Upper lobe of left lung (tissue), 6 donors: Measurements from ENCODE around the gene MYCBPAP. TPM values are rescaled to one million over a fixed set of nuclear protein-coding genes. Genes with fewer than 3 reads are reported as not detected.

ENCODE experiments used
- ATAC-seq, 2 donors: fragments of 200-7000 bp; cut with Tn5 transposase; one replicate each; pipeline ENCODE4 v1.9.1; 2022; ENCODE audit warnings: mild to moderate bottlenecking in 2 of 2, moderate library complexity in 2 of 2; ENCODE audit not compliant: low FRiP score in 2 of 2
- DNase-seq, 2 donors: peaks; one replicate each; pipeline ENCODE4 v3.0.0-alpha.2; 2019 to 2020
- H3K27ac ChIP-seq, 4 donors: fragments of 200-600 bp; sonication (generic); one replicate each; pipeline ENCODE4 v1.5.1; 2016 to 2019
- H3K27me3 ChIP-seq, 4 donors: fragments of 200-600 bp; sonication (generic); one replicate each; pipeline ENCODE4 v1.5.1; 2017 to 2019
- H3K36me3 ChIP-seq, 4 donors: fragments of 200-600 bp; sonication (generic); one replicate each; pipeline ENCODE4 v1.5.1; 2016 to 2019
- H3K4me1 ChIP-seq, 4 donors: fragments of 200-600 bp; sonication (generic); one replicate each; pipeline ENCODE4 v1.5.1; 2018 to 2019
- H3K4me3 ChIP-seq, 4 donors: fragments of 200-600 bp; sonication (generic); one replicate each; pipeline ENCODE4 v1.5.1; 2017 to 2019; ENCODE audit warnings: mild to moderate bottlenecking in 2 of 4, moderate library complexity in 1 of 4
- H3K9me3 ChIP-seq, 4 donors: fragments of 200-600 bp; sonication (generic); one replicate each; pipeline ENCODE4 v1.5.1; 2018 to 2019
- CTCF ChIP-seq, 6 experiments: fragments of 450-650 bp in 4 of 6; fragments of 200-600 bp in 2 of 6; sonication (generic) in 2 of 6; IDR thresholded peaks; one replicate each; pipeline ENCODE4 v1.5.1; 2016 to 2019; ENCODE audit warnings: antibody characterized with exemption in 6 of 6
- EP300 ChIP-seq, 4 donors: sonication (generic); formaldehyde crosslinking; IDR thresholded peaks; one replicate each; pipeline ENCODE4 v1.5.1; 2017; ENCODE audit warnings: antibody characterized with exemption in 4 of 4, control low read depth in 2 of 4
- POLR2A ChIP-seq, 4 donors: fragments of 450-650 bp; IDR thresholded peaks; one replicate each; pipeline ENCODE4 v1.5.1; 2016 to 2017; ENCODE audit warnings: antibody characterized with exemption in 4 of 4, mild to moderate bottlenecking in 2 of 4
- POLR2AphosphoS5 ChIP-seq, 2 donors: sonication (generic); formaldehyde crosslinking; IDR thresholded peaks; one replicate each; pipeline ENCODE4 v1.5.1; 2017; ENCODE audit warnings: antibody characterized with exemption in 2 of 2
- WGBS, 2 donors: methylation state at CpG; one replicate each; pipeline ENCODE4 v1.1.5; 2017 to 2018; 5-methylcytosine and 5-hydroxymethylcytosine counted together
- total RNA-seq, 6 donors: library from RNA; depleted of rRNA in 4 of 6; stranded (reverse); fragments of >200 nt in 4 of 6; gene quantifications; one replicate each; pipeline versions ENCODE4 v1.1.0 to v1.2.1, GENCODE V29; 2016 to 2021
- donor health status: DM: no; HTN: no; CAD: no; lungs with moderate emphysema.
- donor health status: DM: no; HTN: yes; CAD: no; lungs with severe emphysema.

Gene MYCBPAP
- total RNA-seq, 6 donors from 2014 or later: 1.0 to 14.7 (median 4.2) TPM

DNA sequence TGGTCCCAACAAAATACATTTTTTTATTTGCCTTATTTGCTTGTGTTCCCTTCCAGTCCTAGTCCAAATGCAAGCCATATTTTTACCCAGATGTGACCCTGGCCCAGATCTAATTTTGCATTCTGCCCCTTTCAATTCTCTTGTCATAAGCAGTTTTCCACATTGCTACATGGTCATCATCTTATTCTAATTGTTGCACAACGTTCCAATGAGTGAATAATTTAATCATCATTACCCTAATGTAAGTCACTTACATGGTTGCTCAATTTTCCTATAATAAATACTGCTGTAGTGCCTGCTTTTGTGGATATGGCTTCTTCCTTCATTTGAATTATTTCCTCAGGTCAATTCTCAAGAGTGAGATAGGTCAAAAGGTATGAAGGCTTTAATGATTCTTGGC is 16.7 kb upstream of the MYCBPAP start:
- DNase-seq: no peak
- TF ChIP-seq POLR2A (IDR thresholded peaks at IDR 0.05) (no peak), EP300 (IDR thresholded peaks at IDR 0.05) (no peak), CTCF (IDR thresholded peaks at IDR 0.05) (no peak), POLR2AphosphoS5 (IDR thresholded peaks at IDR 0.05) (no peak)
- H3K27ac ChIP-seq: no peak overlapping the region
- no peaks in the 10 kb centered on the region for H3K27me3 ChIP-seq
- H3K9me3 ChIP-seq: no peaks in the 10 kb centered on the region
- ATAC-seq: no peak
- H3K4me1 ChIP-seq: no peaks in the 10 kb centered on the region
- 44 to 56% methylated on average over 1 of the region's 1 CpG for WGBS, 2 donors
- H3K36me3 ChIP-seq: peaks cover 0 to 9% (median 0%) of the 10 kb centered on the region in 4 donors
- no peak overlapping the region for H3K4me3 ChIP-seq

DNA sequence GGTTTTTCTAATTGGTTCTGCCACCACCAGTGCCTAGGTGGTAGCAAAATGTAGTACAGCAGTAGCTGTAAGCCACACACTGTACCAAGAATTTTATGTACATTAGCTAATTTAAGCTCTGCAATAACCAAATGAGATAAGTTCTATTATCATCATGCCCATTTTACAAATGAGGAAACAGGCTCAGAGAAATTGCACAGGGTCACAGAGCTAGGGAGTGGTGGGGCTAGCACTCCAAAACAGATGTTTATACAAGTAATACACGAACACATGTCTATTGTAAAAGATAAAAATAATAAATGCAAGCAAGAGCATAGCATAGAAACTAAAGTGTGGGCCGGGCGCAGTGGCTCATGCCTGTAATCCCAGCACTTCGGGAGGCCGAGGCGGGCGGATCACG is 16.0 kb upstream of the MYCBPAP start:
- no peak for DNase-seq
- Histone ChIP-seq H3K4me1 (no peaks in the 10 kb centered on the region), H3K4me3 (no peak overlapping the region), H3K27ac (no peak overlapping the region), H3K27me3 (no peaks in the 10 kb centered on the region), H3K9me3 (no peaks in the 10 kb centered on the region), H3K36me3 (peaks cover 0 to 2% (median 0%) of the 10 kb centered on the region in 4 donors)
- ATAC-seq: no peak
- no peak for TF ChIP-seq POLR2A (IDR thresholded peaks at IDR 0.05)
- TF ChIP-seq POLR2AphosphoS5 (IDR thresholded peaks at IDR 0.05): no peak
- no peak for TF ChIP-seq CTCF (IDR thresholded peaks at IDR 0.05)
- TF ChIP-seq EP300 (IDR thresholded peaks at IDR 0.05): no peak
- WGBS, 2 donors: 88% methylated on average over 8 of the region's 8 CpGs

- DNase-seq (no peak), ATAC-seq (no peak)
- 49 to 50% methylated on average over 3 of the region's 3 CpGs for WGBS, 2 donors
- Histone ChIP-seq H3K36me3 (no peaks in the 10 kb centered on the region), H3K9me3 (no peaks in the 10 kb centered on the region), H3K27ac (no peak overlapping the region), H3K4me1 (no peaks in the 10 kb centered on the region), H3K27me3 (no peaks in the 10 kb centered on the region), H3K4me3 (no peak overlapping the region)
- no peak for TF ChIP-seq POLR2A (IDR thresholded peaks at IDR 0.05)
- no peak for TF ChIP-seq EP300 (IDR thresholded peaks at IDR 0.05)
- no peak for TF ChIP-seq POLR2AphosphoS5 (IDR thresholded peaks at IDR 0.05)
- TF ChIP-seq CTCF (IDR thresholded peaks at IDR 0.05): no peak
Observed at GRCh38 chr17:50493744-50494143, 14.5 kb upstream of the MYCBPAP start.

DNA sequence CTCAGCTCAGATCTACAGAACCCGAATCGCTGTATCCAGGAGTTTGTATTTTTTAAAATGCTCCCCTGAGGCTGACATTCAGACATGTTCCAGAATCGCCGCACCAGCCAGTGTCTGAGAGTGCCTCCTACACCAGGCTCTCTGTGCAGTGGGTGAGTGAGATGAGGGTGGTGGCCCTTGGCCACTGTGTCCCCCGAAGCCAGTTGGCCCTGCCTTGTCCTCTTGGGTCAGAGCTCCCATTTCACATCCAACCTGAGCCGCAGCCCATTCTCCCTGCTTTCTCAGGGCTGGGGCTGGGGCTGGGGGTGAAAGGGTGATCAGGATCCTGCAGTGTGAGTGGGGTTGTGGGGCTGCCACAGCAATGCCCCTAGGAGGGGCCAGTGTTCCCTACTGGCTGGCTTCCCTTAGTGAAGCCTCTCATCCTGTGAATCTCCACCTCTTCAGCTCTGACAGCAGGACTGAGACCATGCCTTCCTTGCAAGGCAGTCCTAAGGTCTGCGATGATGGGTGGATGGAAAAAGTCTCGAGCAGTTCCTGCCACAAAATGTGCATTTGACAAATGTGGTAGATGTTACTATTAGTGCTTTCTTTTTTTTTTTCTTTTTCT is 12.9 kb upstream of the MYCBPAP start:
- H3K9me3 ChIP-seq: no peaks in the 10 kb centered on the region
- ATAC-seq: no peak
- 98 to 99% methylated on average over 6 to 8 of the region's 8 CpGs for WGBS, 2 donors
- no peak overlapping the region for H3K27ac ChIP-seq
- H3K4me3 ChIP-seq: no peak overlapping the region
- H3K4me1 ChIP-seq: no peaks in the 10 kb centered on the region
- no peak for TF ChIP-seq CTCF (IDR thresholded peaks at IDR 0.05)
- no peak for TF ChIP-seq POLR2A (IDR thresholded peaks at IDR 0.05)
- TF ChIP-seq POLR2AphosphoS5 (IDR thresholded peaks at IDR 0.05): no peak
- TF ChIP-seq EP300 (IDR thresholded peaks at IDR 0.05): no peak
- H3K36me3 ChIP-seq: no peaks in the 10 kb centered on the region
- no peaks in the 10 kb centered on the region for H3K27me3 ChIP-seq
- DNase-seq: no peak

DNA sequence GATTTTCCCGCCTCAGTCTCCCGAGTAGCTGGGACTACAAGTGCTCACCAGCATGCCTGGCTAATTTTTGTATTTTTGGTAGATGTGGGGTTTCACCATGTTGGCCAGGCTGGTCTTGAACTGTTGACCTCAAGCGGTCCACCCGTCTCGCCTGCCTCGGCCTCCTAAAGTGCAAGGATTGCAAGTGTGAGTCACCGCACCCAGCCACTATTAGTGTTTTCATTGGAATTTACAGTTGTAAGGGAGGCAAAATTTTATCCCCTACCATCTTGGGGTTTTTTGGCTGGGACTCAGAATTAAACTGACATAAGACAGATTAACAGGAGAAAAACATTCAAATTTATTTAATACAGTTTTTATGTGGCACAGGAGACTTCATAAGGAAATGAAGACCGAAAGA is 12.3 kb upstream of the MYCBPAP start:
- H3K36me3 ChIP-seq: no peaks in the 10 kb centered on the region

More for the DNA sequence above, 12.3 kb upstream of the MYCBPAP start:
- WGBS, 2 donors: 97 to 98% methylated on average over 8 of the region's 8 CpGs
- H3K9me3 ChIP-seq: no peaks in the 10 kb centered on the region
- DNase-seq (no peak), ATAC-seq (no peak)
- no peaks in the 10 kb centered on the region for H3K4me1 ChIP-seq
- TF ChIP-seq POLR2AphosphoS5 (IDR thresholded peaks at IDR 0.05) (no peak), CTCF (IDR thresholded peaks at IDR 0.05) (no peak), EP300 (IDR thresholded peaks at IDR 0.05) (no peak), POLR2A (IDR thresholded peaks at IDR 0.05) (no peak)
- no peaks in the 10 kb centered on the region for H3K27me3 ChIP-seq
- no peak overlapping the region for H3K27ac ChIP-seq
- no peak overlapping the region for H3K4me3 ChIP-seq
